Loucy (cell line): ENCODE measurements around the gene CRACR2A.

Experiments
- H2AFZ ChIP-seq: fragments of 200-600 bp; sonication (generic); 2 replicates; pipeline ENCODE4 v1.6.0; 2016; ENCODE audit warnings: antibody characterized with exemption, mild to moderate bottlenecking, low read length, moderate library complexity
- H3F3A ChIP-seq: fragments of 200-600 bp; 2 replicates; pipeline ENCODE4 v1.6.0; 2016; ENCODE audit warnings: antibody characterized with exemption, low read depth, mild to moderate bottlenecking
- H3K27me3 ChIP-seq: fragments of 200-600 bp; sonication (generic); 2 replicates; pipeline ENCODE4 v1.6.1; 2014; ENCODE audit warnings: low read length, mild to moderate bottlenecking; ENCODE audit not compliant: insufficient read depth, poor library complexity, severe bottlenecking
- H3K36me3 ChIP-seq: fragments of 200-600 bp; sonication (generic); 2 replicates; pipeline ENCODE4 v1.6.1; 2016; ENCODE audit warnings: low read length; ENCODE audit not compliant: insufficient read depth
- H3K4me1 ChIP-seq: fragments of 200-600 bp; sonication (generic); 2 replicates; pipeline ENCODE4 v1.5.1; 2014; ENCODE audit warnings: low read length, mild to moderate bottlenecking; ENCODE audit not compliant: insufficient read depth, poor library complexity, severe bottlenecking
- H3K4me2 ChIP-seq: fragments of 200-600 bp; sonication (generic); 2 replicates; pipeline ENCODE4 v1.6.0; 2014; ENCODE audit warnings: antibody characterized with exemption, low read length, low read depth, mild to moderate bottlenecking; ENCODE audit not compliant: poor library complexity, severe bottlenecking
- H3K4me3 ChIP-seq: fragments of 200-600 bp; sonication (generic); 2 replicates; pipeline ENCODE4 v1.5.1; 2014; ENCODE audit warnings: low read length, mild to moderate bottlenecking, mixed read lengths; ENCODE audit not compliant: poor library complexity, severe bottlenecking
- H3K79me2 ChIP-seq: fragments of 200-600 bp; sonication (generic); 2 replicates; pipeline ENCODE4 v1.6.1; 2014; ENCODE audit warnings: low read length; ENCODE audit not compliant: insufficient read depth
- H3K9ac ChIP-seq: fragments of 200-600 bp; sonication (generic); 2 replicates; pipeline ENCODE4 v1.6.0; 2014; ENCODE audit warnings: mild to moderate bottlenecking, low read depth, low read length, moderate library complexity; ENCODE audit not compliant: poor library complexity, severe bottlenecking
- H3K9me2 ChIP-seq: fragments of 200-600 bp; sonication (generic); replicated peaks from 2 replicates; pipeline ENCODE4 v1.6.1; 2016; ENCODE audit warnings: low read depth, low read length, mixed read lengths
- H3K9me3 ChIP-seq: fragments of 200-600 bp; sonication (generic); 2 replicates; pipeline ENCODE4 v1.6.1; 2014; ENCODE audit warnings: mild to moderate bottlenecking, antibody characterized with exemption, low read length, low read depth; ENCODE audit not compliant: insufficient read depth
- H4K20me1 ChIP-seq: fragments of 200-600 bp; sonication (generic); 2 replicates; pipeline ENCODE4 v1.6.0; 2014; ENCODE audit warnings: antibody characterized with exemption, low read length, mild to moderate bottlenecking; ENCODE audit not compliant: insufficient read depth, poor library complexity, severe bottlenecking
- CTCF ChIP-seq: fragments of 200-600 bp; sonication (generic); conservative IDR thresholded peaks from 2 replicates; pipeline ENCODE4 v1.5.1; 2014; ENCODE audit warnings: mild to moderate bottlenecking, antibody characterized with exemption, low read length
- EZH2phosphoT487 ChIP-seq: fragments of 200-600 bp; IDR thresholded peaks from 2 replicates; pipeline ENCODE4 v1.6.1; 2018; ENCODE audit warnings: antibody characterized with exemption, mild to moderate bottlenecking, moderate library complexity, borderline replicate concordance

The CRACR2A gene

GRCh38 chr12:3574986-3575385 is 177.9 kb downstream of the CRACR2A start:
- Histone ChIP-seq H3K79me2 (no peaks in the 10 kb centered on the region), H3K9me3 (no peaks in the 10 kb centered on the region), H3K27me3 (no peaks in the 10 kb centered on the region), H3K4me1 (no peaks in the 10 kb centered on the region), H3K4me2 (no peak overlapping the region), H4K20me1 (no peaks in the 10 kb centered on the region), H3K9ac (no peak overlapping the region), H3K4me3 (no peak overlapping the region), H2AFZ (no peak overlapping the region), H3K9me2 (no peaks in the 10 kb centered on the region), H3K36me3 (no peaks in the 10 kb centered on the region), H3F3A (no peaks in the 10 kb centered on the region)
- no peak for TF ChIP-seq EZH2phosphoT487
- no peak for TF ChIP-seq CTCF

GRCh38 chr12:3572560-3572959 is 180.3 kb downstream of the CRACR2A start:
- no peak overlapping the region for H3K4me2 ChIP-seq
- no peaks in the 10 kb centered on the region for H3K27me3 ChIP-seq
- no peak overlapping the region for H3K4me3 ChIP-seq
- TF ChIP-seq CTCF (no peak), EZH2phosphoT487 (no peak)
- no peaks in the 10 kb centered on the region for H3K4me1 ChIP-seq
- H2AFZ ChIP-seq: no peak overlapping the region
- H3K9ac ChIP-seq: no peak overlapping the region
- no peaks in the 10 kb centered on the region for H3F3A ChIP-seq
- H3K9me2 ChIP-seq: no peaks in the 10 kb centered on the region
- H3K79me2 ChIP-seq: no peaks in the 10 kb centered on the region
- H4K20me1 ChIP-seq: no peaks in the 10 kb centered on the region
- no peaks in the 10 kb centered on the region for H3K36me3 ChIP-seq
- H3K9me3 ChIP-seq: no peaks in the 10 kb centered on the region

- Histone ChIP-seq H3K79me2 (no peaks in the 10 kb centered on the region), H3K36me3 (no peaks in the 10 kb centered on the region), H3K4me2 (no peak overlapping the region), H2AFZ (no peak overlapping the region), H3K9ac (no peak overlapping the region), H3K9me3 (no peaks in the 10 kb centered on the region), H3F3A (no peaks in the 10 kb centered on the region), H3K4me1 (no peaks in the 10 kb centered on the region), H4K20me1 (no peaks in the 10 kb centered on the region), H3K4me3 (no peak overlapping the region), H3K27me3 (no peaks in the 10 kb centered on the region), H3K9me2 (no peaks in the 10 kb centered on the region)
- no peak for TF ChIP-seq CTCF
- no peak for TF ChIP-seq EZH2phosphoT487
Observed at GRCh38 chr12:3571724-3572123, 181.2 kb downstream of the CRACR2A start.
